H1 (cell line): ENCODE measurements around the gene ARSB. TPM values are rescaled to one million over a fixed set of nuclear protein-coding genes. Genes with fewer than 3 reads are reported as not detected.

Source experiments
- PHF8 ChIP-seq: fragments of 200-600 bp; sonication (generic); conservative IDR thresholded peaks from 2 replicates; pipeline ENCODE4 v1.7.1; 2012; ENCODE audit warnings: low read depth, mild to moderate bottlenecking, inconsistent platforms, low read length, moderate library complexity
- POLR2A ChIP-seq, 2 experiments: IDR thresholded peaks; 1 replicate in 1 of 2; 2 replicates in 1 of 2; pipeline ENCODE4 v1.6.1; 2011; ENCODE audit warnings: low read depth in 2 of 2, low read length in 2 of 2, mild to moderate bottlenecking in 2 of 2; ENCODE audit errors: control extremely low read depth in 1 of 2
- SAP30 ChIP-seq: fragments of 300-600 bp; sonication (generic); IDR thresholded peaks from 2 replicates; pipeline ENCODE4 v1.7.1; 2012; ENCODE audit warnings: low read length, moderate library complexity, mild to moderate bottlenecking, inconsistent platforms; ENCODE audit not compliant: insufficient read depth, insufficient replicate concordance
- SP2 ChIP-seq: IDR thresholded peaks from 2 replicates; pipeline ENCODE4 v1.6.1; 2012; ENCODE audit warnings: mild to moderate bottlenecking, low read length, inconsistent platforms
- ZNF274 ChIP-seq: IDR thresholded peaks from 2 replicates; pipeline ENCODE4 v1.7.0; 2012; ENCODE audit warnings: low read length, borderline replicate concordance; ENCODE audit errors: extremely low read depth
- polyA plus RNA-seq, 7 experiments: library from polyadenylated mRNA; depleted of rRNA in 3 of 7; stranded (reverse) in 5 of 7; unstranded in 2 of 7; fragments of >200 nt in 5 of 7; fragments of 200-250 nt in 2 of 7; gene quantifications; 1 replicate in 5 of 7; 2 replicates in 1 of 7; 4 replicates in 1 of 7; pipeline versions ENCODE4 v1.2.1 to v1.2.3, GENCODE V29; 2011 to 2013; ENCODE audit warnings: missing spikeins in 2 of 7, mixed read lengths in 2 of 7
- total RNA-seq: library from RNA; stranded (reverse); fragmentation: NEBNext Ultra II Directional; extraction: Animal tissue kit (Norgen Biotek cat#: 25700); gene quantifications from 2 replicates; pipeline ENCODE4 v1.2.1, GENCODE V29; 2021

Gene ARSB
- total and polyA plus RNA-seq, 2 of the 8 experiments (the other 6 are each of a cell fraction or from before 2014, with no cell fraction given), result 6.4 to 13.9 TPM

DNA sequence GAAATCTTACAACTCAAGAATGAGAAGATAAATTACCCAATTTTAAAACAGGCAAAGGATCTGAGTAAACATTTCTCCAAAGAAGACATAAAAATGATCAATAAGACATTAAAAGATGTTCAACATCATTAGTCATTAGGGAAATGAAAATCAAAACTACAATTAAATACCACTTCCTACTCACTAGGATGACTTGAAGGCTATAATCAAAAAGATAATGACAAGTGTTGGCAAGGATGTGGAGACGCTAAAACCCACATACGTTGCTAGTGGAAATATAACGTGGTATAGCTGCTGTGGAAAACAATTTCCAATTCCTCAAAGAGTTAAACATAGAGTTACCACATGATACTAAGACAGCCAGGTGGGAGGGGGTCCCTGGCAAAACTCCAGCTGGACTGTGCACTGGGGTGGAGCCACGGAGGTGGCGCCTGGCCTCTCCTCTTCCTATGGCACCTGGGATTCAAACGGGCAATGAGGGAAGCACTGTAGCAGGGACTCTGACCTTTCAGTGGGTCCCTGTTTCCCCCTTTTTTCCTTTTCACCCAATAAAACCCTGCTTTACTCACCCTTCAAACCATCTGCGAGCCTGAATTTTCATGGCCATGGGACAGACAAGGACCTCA is 5.9 kb downstream of the ARSB start (continued):
- no peak for TF ChIP-seq POLR2A (IDR thresholded peaks at IDR 0.05; ENCODE audit: control extremely low read depth in 1 of 2, low read depth in 2 of 2, low read length in 2 of 2)
- no peak for TF ChIP-seq SAP30
- TF ChIP-seq PHF8, result no peak
- no peak for TF ChIP-seq SP2
- no peak for TF ChIP-seq ZNF274
